NCI-H446 (cell line): ENCODE measurements around the gene LAMP2.

ENCODE experiments used
- DNase-seq, 2 experiments: peaks; one replicate each; lab custom pipeline; 2025; lab: John Stamatoyannopoulos, UW

Gene LAMP2

GRCh38 chrX:120456973-120457372 lies 12.1 kb downstream of the LAMP2 start:
- DNase-seq, result no peak

GRCh38 chrX:120453985-120454384 lies 15.1 kb downstream of the LAMP2 start:
- no peak for DNase-seq

GRCh38 chrX:120452131-120452530 lies 17.0 kb downstream of the LAMP2 start:
- peak in 1 of 2 experiments; percentile 21 for DNase-seq

GRCh38 chrX:120450163-120450562 lies 18.9 kb downstream of the LAMP2 start:
- no peak for DNase-seq

- peak; percentile 31 to 70 for DNase-seq
Observed at GRCh38 chrX:120446498-120446897, 22.6 kb downstream of the LAMP2 start.

DNA sequence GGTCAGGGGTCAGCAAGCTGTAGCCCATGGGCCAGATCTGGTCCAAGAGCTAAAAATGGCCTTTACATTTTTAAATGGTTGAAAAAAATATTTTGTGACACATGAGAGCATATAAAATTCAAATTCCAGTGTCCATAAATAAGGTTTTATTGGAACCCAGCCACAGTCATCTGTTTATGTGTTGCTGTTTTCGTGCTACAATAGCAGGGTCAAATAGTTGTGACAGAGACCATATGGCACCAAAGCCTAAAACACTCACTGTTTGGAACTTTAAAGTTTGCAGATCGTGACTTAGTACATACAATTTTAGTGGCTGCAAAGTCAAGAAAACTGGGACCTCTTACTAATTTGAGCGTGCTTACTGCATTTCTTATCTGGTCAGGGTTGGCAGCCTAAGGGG lies 29.2 kb downstream of the LAMP2 start:
- DNase-seq, result no peak

DNA sequence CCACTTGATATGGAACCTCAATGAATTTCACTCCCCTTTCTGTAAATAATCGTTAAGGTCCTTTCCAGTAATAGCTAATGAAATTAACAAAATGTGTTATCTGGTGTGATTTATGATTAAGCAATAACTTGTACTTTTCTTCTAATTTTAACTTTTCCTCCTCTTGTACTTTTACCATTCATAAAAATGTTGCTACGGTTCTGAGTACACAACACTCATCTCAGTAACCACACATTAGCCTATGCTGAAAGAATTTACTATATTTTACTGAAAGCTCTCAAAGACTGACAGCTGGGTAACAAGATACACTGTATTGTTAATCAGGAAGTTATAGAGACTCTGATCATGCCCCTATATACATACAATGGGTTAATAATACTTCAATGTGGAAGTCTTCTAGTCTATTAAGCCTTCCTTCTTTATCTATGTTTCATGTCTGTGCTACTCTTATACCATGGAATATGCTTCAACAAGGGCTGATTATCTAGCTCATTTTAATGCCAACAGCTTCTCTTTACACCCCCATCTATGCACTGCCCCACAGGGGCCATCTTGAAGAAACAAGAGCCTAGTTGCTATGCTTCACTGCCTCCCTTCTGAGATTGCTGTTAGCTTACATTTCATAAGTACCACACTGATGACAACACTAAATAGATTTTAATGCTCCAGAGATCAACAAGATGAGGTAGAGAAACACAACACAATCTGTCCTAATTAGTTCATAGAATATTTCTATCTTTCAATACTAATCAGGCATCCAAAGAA lies 39.1 kb downstream of the LAMP2 start:
- DNase-seq, result no peak

DNA sequence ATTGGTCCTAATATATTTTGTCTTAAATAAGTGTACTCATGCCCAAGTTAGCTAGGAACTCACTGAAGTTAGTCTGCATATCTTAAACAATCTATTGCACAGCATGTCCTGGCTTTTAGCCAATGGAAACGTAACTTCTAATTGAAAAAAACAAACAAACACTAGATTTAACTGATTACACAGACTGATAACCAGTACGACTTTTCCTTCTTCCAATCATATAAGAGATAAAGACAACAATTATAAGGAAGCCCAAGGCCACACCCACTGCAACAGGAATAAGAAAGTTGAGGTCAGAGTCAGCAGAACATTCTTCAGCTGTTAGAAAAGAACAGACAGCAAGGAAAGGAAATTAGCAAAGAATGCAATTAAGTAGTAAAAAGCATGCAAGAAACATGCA lies 40.8 kb downstream of the LAMP2 start:
- no peak for DNase-seq

DNA sequence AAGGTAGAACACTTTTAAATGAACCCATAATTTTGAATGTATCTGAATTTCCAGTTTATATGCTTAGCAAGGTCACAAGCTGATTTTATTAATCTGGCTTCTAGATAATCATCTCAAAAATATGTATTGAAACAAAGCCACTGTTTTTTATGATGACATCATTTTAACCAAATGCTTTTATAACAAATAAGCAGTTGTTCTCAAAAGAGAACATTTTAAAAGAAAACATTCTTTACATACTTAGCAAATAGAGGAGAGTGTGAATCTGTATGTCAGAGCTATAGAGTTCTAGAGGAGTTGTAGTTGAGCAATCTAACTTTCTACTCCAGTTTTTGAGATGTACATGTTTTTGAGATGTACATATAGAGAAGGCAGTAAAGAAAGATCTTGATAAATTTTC lies 42.5 kb downstream of the LAMP2 start:
- DNase-seq, result no peak

DNA sequence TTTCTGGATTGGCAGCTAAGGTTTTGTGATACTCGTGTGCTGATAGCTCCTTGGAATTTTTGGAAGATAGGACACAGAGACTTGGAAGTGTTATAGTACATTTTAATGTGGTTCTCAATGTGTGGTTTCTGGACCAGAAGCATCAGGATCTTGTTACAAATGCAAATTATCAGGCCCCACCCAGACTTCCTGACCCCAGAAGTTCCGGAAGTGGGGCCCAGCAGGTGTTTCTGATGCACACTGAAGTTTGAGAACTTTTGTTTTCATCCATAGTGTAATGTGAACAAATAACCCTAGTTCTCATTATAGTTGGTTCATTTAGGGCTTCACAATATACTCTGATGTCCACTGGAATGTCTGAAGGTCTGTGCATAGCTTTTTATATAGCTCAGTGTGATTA lies 49.6 kb downstream of the LAMP2 start:
- no peak for DNase-seq

- DNase-seq, result no peak
Observed at GRCh38 chrX:120408168-120408567, 60.9 kb downstream of the LAMP2 start.

DNA sequence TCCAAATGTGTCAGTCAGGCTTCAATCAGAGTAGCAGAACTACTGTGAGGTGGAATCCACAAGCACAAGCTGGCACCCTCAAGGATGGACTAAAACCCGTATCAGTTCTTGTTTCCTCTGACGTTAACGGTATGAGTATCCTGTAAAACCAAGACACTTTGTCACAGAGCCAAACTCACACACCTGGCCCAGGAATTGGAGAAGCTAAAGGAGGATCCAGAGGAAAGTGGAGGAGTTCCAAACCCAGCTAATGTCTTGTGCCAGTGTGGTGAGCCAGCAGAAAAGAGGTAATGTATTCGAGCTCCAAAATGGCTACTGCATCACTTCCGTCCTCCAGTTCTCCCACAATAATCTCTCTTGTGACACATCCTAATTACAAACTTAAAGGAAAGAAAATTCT lies 62.5 kb downstream of the LAMP2 start:
- DNase-seq, result no peak

DNA sequence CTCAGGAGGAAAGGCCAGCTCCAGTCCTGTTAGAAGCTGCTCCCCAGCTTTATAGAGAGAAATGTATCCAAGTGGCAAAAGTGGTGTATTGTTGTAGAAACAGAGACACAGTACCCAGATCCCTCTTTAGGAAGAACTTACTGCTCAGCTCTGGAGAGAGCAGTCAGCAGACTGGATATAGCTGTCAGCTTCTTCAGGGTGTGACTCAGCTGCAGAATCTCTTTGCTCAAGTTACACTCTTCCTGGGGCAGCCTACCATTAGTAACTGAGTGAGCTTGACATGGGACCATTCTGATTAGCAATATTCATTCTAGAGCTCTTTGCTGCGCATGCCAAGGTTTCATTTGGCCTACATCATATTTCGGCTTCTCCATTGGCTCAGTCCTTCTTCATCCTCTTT lies 66.7 kb downstream of the LAMP2 start:
- no peak for DNase-seq

- DNase-seq, result no peak
Observed at GRCh38 chrX:120401301-120401700, 67.8 kb downstream of the LAMP2 start.

DNA sequence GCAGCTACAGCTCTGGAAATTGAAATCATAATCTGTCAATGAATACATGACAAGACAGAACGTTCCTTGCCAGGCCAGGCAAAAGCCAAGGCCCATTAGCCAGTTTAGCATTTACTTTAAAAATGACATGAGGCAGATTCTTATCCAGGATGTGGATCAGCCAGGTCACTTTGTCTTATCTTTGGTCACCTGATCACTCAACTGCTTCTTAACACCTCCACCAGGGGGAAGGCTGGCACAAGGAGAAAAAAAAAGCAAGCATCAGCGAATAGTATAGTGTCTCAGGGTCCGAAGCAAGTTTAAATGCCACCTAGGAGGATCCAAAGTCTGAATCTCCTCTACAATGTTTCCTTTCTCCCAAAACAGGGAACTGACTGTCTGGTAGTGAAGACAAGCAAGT lies 88.4 kb downstream of the LAMP2 start:
- no peak for DNase-seq

GRCh38 chrX:120379937-120380681 lies 89.0 kb downstream of the LAMP2 start:
- DNase-seq, result no peak

DNA sequence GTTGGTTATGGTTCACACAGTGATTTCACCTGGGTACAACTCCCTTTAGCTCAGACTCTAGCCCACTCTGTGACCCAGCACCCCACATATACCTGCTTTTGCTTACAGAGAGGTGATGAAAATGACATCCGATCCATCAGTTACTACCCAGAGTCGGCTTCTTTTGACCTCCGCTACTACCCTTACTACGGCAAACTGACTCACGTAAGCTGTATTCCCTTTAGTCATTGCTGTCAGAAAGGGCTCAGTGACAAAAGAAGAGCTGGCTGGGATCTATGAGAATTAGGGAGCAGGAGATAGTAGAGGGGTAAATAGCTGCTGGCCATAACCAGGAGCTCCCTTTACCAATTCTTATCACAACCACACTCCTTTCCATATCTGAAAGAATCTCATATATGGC lies 90.5 kb downstream of the LAMP2 start:
- no peak for DNase-seq
